ENCODE data around the gene BTG1. TPM values are rescaled to one million over a fixed set of nuclear protein-coding genes. Genes with fewer than 3 reads are reported as not detected.

The BTG1 gene
- total RNA-seq, 1 donor from 2014 or later, result 63.7 TPM

DNA sequence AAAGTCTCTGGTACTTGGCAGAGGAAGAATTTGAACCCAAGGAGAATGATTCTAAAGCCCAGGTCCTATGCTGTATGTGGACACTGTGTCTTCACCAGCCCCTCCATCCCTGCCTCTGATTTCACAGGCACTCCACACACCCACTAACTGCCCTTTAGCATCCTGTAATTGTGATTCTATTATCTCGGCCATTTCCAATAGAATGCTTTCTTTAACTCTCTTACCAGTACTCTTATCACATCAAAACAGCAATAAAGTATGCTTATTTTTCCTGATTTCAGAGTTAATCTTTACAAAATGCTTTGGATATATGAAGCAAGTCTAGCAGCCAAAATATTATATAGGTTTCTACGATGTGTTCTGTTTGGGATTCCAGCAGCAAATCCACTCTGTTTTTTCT is 37.9 kb upstream of the BTG1 start:
- H3K27me3 ChIP-seq (ENCODE audit: insufficient read depth, low read length), result no peaks in the 10 kb centered on the region
- no peak overlapping the region for H3K4me3 ChIP-seq (ENCODE audit: insufficient read depth, low read depth, low read length)
- no peaks in the 10 kb centered on the region for H4K20me1 ChIP-seq (ENCODE audit: insufficient read depth, low read length)
- DNase-seq (ENCODE audit: low read depth) (no peak), FAIRE-seq (no peak)
- no peak overlapping the region for H3K4me2 ChIP-seq (ENCODE audit: low read length)
- H3K79me2 ChIP-seq (ENCODE audit: insufficient read depth, low read length), result no peaks in the 10 kb centered on the region
- H3K9ac ChIP-seq (ENCODE audit: low read length), result no peak overlapping the region
- no peak for TF ChIP-seq EZH2 (IDR thresholded peaks at IDR 0.05; ENCODE audit: insufficient read depth, low read length)
- TF ChIP-seq, protein P1, sequence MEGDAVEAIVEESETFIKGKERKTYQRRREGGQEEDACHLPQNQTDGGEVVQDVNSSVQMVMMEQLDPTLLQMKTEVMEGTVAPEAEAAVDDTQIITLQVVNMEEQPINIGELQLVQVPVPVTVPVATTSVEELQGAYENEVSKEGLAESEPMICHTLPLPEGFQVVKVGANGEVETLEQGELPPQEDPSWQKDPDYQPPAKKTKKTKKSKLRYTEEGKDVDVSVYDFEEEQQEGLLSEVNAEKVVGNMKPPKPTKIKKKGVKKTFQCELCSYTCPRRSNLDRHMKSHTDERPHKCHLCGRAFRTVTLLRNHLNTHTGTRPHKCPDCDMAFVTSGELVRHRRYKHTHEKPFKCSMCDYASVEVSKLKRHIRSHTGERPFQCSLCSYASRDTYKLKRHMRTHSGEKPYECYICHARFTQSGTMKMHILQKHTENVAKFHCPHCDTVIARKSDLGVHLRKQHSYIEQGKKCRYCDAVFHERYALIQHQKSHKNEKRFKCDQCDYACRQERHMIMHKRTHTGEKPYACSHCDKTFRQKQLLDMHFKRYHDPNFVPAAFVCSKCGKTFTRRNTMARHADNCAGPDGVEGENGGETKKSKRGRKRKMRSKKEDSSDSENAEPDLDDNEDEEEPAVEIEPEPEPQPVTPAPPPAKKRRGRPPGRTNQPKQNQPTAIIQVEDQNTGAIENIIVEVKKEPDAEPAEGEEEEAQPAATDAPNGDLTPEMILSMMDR (IDR thresholded peaks at IDR 0.05; ENCODE audit: insufficient read depth, low read depth, low read length), result no peak
- Mint-ChIP-seq H3K4me1 (ENCODE audit: low read depth, unreplicated experiment) (no peaks in the 10 kb centered on the region), H3K36me3 (ENCODE audit: low read depth, unreplicated experiment) (no peaks in the 10 kb centered on the region), H3K27me3 (ENCODE audit: low read depth, unreplicated experiment) (no peaks in the 10 kb centered on the region), H3K4me3 (ENCODE audit: unreplicated experiment) (no peak overlapping the region), H3K9me3 (ENCODE audit: unreplicated experiment) (no peaks in the 10 kb centered on the region), H3K27ac (ENCODE audit: unreplicated experiment) (no peak overlapping the region)
- no peak overlapping the region for H2AFZ ChIP-seq (ENCODE audit: low read depth, low read length)
- H3K36me3 ChIP-seq (ENCODE audit: insufficient read depth, low read length), result no peaks in the 10 kb centered on the region
- H3K4me1 ChIP-seq (ENCODE audit: insufficient read depth, low read length), result no peaks in the 10 kb centered on the region
- no peaks in the 10 kb centered on the region for H3K9me3 ChIP-seq (ENCODE audit: insufficient read depth, low read depth, low read length)
- H3K27ac ChIP-seq (ENCODE audit: low read depth, low read length), result no peak overlapping the region

- Mint-ChIP-seq H3K4me1 (ENCODE audit: low read depth, unreplicated experiment) (no peaks in the 10 kb centered on the region), H3K9me3 (ENCODE audit: unreplicated experiment) (peaks cover 2% of the 10 kb centered on the region), H3K4me3 (ENCODE audit: unreplicated experiment) (no peak overlapping the region), H3K27ac (ENCODE audit: unreplicated experiment) (no peak overlapping the region), H3K27me3 (ENCODE audit: low read depth, unreplicated experiment) (no peaks in the 10 kb centered on the region), H3K36me3 (ENCODE audit: low read depth, unreplicated experiment) (no peaks in the 10 kb centered on the region)
- Histone ChIP-seq H3K4me1 (ENCODE audit: insufficient read depth, low read length) (no peaks in the 10 kb centered on the region), H3K79me2 (ENCODE audit: insufficient read depth, low read length) (no peaks in the 10 kb centered on the region), H3K4me2 (ENCODE audit: low read length) (no peak overlapping the region), H4K20me1 (ENCODE audit: insufficient read depth, low read length) (no peaks in the 10 kb centered on the region), H3K9me3 (ENCODE audit: insufficient read depth, low read depth, low read length) (no peaks in the 10 kb centered on the region), H3K27me3 (ENCODE audit: insufficient read depth, low read length) (no peaks in the 10 kb centered on the region), H3K9ac (ENCODE audit: low read length) (no peak overlapping the region), H2AFZ (ENCODE audit: low read depth, low read length) (no peak overlapping the region), H3K4me3 (ENCODE audit: insufficient read depth, low read depth, low read length) (no peak overlapping the region), H3K27ac (ENCODE audit: low read depth, low read length) (no peak overlapping the region), H3K36me3 (ENCODE audit: insufficient read depth, low read length) (no peaks in the 10 kb centered on the region)
- DNase-seq (ENCODE audit: low read depth) (no peak), FAIRE-seq (no peak)
- no peak for TF ChIP-seq EZH2 (IDR thresholded peaks at IDR 0.05; ENCODE audit: insufficient read depth, low read length)
- TF ChIP-seq, protein P1 (IDR thresholded peaks at IDR 0.05; ENCODE audit: insufficient read depth, low read depth, low read length), result no peak
Observed at GRCh38 chr12:92178340-92178739, 32.7 kb upstream of the BTG1 start.

DNA sequence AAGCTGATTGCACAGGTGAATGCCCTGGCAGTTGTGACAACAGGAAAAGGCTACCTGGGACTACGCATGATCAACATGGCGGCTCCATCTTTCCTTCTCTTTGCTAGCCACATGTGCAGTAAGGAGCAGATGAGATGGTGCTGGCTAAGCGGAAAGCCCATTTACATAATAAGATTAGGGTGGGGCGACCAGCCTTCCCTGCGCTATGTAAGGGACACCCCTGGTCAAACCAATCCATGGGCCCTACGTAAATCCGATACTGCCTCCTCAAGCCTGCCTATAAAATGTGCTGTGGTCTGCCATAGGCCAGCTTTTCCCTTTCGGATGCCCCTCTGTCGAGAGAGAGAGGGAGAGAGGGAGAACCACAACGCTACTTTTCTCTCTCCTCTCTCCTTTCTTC is 31.0 kb upstream of the BTG1 start:
- H3K4me3 ChIP-seq (ENCODE audit: insufficient read depth, low read depth, low read length), result no peak overlapping the region
- no peak overlapping the region for H3K9ac ChIP-seq (ENCODE audit: low read length)
- no peaks in the 10 kb centered on the region for H3K36me3 Mint-ChIP-seq (ENCODE audit: low read depth, unreplicated experiment)
- no peak overlapping the region for H2AFZ ChIP-seq (ENCODE audit: low read depth, low read length)
- H3K27me3 ChIP-seq (ENCODE audit: insufficient read depth, low read length), result no peaks in the 10 kb centered on the region
- no peaks in the 10 kb centered on the region for H3K79me2 ChIP-seq (ENCODE audit: insufficient read depth, low read length)
- H3K27me3 Mint-ChIP-seq (ENCODE audit: low read depth, unreplicated experiment), result no peaks in the 10 kb centered on the region
- H3K27ac ChIP-seq (ENCODE audit: low read depth, low read length), result no peak overlapping the region
- DNase-seq (ENCODE audit: low read depth) (no peak), FAIRE-seq (no peak)
- H4K20me1 ChIP-seq (ENCODE audit: insufficient read depth, low read length), result no peaks in the 10 kb centered on the region
- H3K9me3 Mint-ChIP-seq (ENCODE audit: unreplicated experiment), result peaks cover 2% of the 10 kb centered on the region
- no peaks in the 10 kb centered on the region for H3K36me3 ChIP-seq (ENCODE audit: insufficient read depth, low read length)
- no peaks in the 10 kb centered on the region for H3K4me1 Mint-ChIP-seq (ENCODE audit: low read depth, unreplicated experiment)
- H3K4me3 Mint-ChIP-seq (ENCODE audit: unreplicated experiment), result no peak overlapping the region
- H3K4me1 ChIP-seq (ENCODE audit: insufficient read depth, low read length), result no peaks in the 10 kb centered on the region
- TF ChIP-seq, protein P1 (IDR thresholded peaks at IDR 0.05; ENCODE audit: insufficient read depth, low read depth, low read length), result no peak
- TF ChIP-seq EZH2 (IDR thresholded peaks at IDR 0.05; ENCODE audit: insufficient read depth, low read length), result no peak
- no peak overlapping the region for H3K27ac Mint-ChIP-seq (ENCODE audit: unreplicated experiment)
- no peak overlapping the region for H3K4me2 ChIP-seq (ENCODE audit: low read length)
- H3K9me3 ChIP-seq (ENCODE audit: insufficient read depth, low read depth, low read length), result no peaks in the 10 kb centered on the region
